K562 (cell line): ENCODE data around the gene CMTM1. TPM values are rescaled to one million over a fixed set of nuclear protein-coding genes. Genes with fewer than 3 reads are reported as not detected.

Experiments
- ATAC-seq: fragments of 200-7000 bp; cut with Tn5 transposase; 3 replicates; pipeline ENCODE4 v1.9.1; 2020; ENCODE audit warnings: moderate library complexity
- BruUV-seq: library from RNA; stranded (reverse); fragments of 400-500 nt; replicated peaks from 2 replicates; lab custom pipeline; 2021; lab: Mats Ljungman, UMichigan
- CTCF ChIA-PET: fragments of 300-600 bp; formaldehyde crosslinking; extraction: SDS; loops from one replicate; lab custom pipeline; 2021; ENCODE audit warnings: low intra/inter-chr PET ratio; lab: Yijun Ruan, JAX
- POLR2A ChIA-PET: fragments of 300-600, 350-650 bp; sonication (Branson Sonifier 250); formaldehyde crosslinking; extraction: SDS; loops from one replicate; lab custom pipeline; 2021; ENCODE audit warnings: antibody characterized with exemption, inconsistent platforms; lab: Yijun Ruan, JAX
- DNase-seq, 4 experiments: peaks; one replicate each; pipeline versions ENCODE4 v3.0.0 to v3.0.0-alpha.2; 2011 to 2018; ENCODE audit warnings: low spot score in 3 of 4, mixed read lengths in 3 of 4; ENCODE audit errors: extremely low read depth in 1 of 4
- FAIRE-seq: peaks from 2 replicates; lab custom pipeline; 2011; peaks lifted over from hg19 to GRCh38; lab: Jason Lieb, UNC
- H2AFZ ChIP-seq: 2 replicates; pipeline ENCODE4 v1.6.0; 2011; ENCODE audit warnings: low read depth, low read length, control low read depth, inconsistent platforms
- H3K27ac ChIP-seq: fragments of 200-600 bp; 3 replicates; pipeline ENCODE4 v1.8.0; 2011; ENCODE audit warnings: low read depth, mild to moderate bottlenecking, control low read depth, inconsistent platforms, low read length, moderate library complexity, mixed read lengths; ENCODE audit errors: extremely low read depth
- H3K27me3 ChIP-seq, 2 experiments: fragments of 300-600 bp in 1 of 2; 2 replicates in 1 of 2; 3 replicates in 1 of 2; pipeline versions ENCODE4 v1.6.0 to v1.8.0; 2011; ENCODE audit warnings: inconsistent platforms in 2 of 2, low read length in 2 of 2, mild to moderate bottlenecking in 1 of 2, mixed read lengths in 1 of 2, moderate library complexity in 1 of 2; ENCODE audit not compliant: control insufficient read depth in 2 of 2, insufficient read depth in 2 of 2
- H3K36me3 ChIP-seq: fragments of 300-600 bp; 3 replicates; pipeline ENCODE4 v1.8.0; 2011; ENCODE audit warnings: mild to moderate bottlenecking, low read length, inconsistent platforms; ENCODE audit not compliant: control insufficient read depth, insufficient read depth
- H3K4me1 ChIP-seq, 2 experiments: fragments of 200-600 bp in 1 of 2; replicated peaks in 1 of 2; 2 replicates in 1 of 2; 3 replicates in 1 of 2; pipeline versions ENCODE4 v1.5.1 to v1.8.0; 2011; ENCODE audit warnings: inconsistent platforms in 2 of 2, low read length in 2 of 2, mild to moderate bottlenecking in 1 of 2, mixed read lengths in 1 of 2, moderate library complexity in 1 of 2; ENCODE audit not compliant: control insufficient read depth in 2 of 2, insufficient read depth in 2 of 2
- H3K4me2 ChIP-seq: 2 replicates; pipeline ENCODE4 v1.6.1; 2011; ENCODE audit warnings: low read length, control low read depth, inconsistent platforms, mixed read lengths; ENCODE audit not compliant: insufficient read depth
- H3K4me3 ChIP-seq: fragments of 200-600 bp; sonication (generic), shearing (Covaris generic); 2 replicates; pipeline ENCODE4 v1.5.1; 2016; ENCODE audit warnings: control low read depth, inconsistent platforms
- H3K79me2 ChIP-seq: fragments of 200-600 bp; 3 replicates; pipeline ENCODE4 v1.8.0; 2011; ENCODE audit warnings: low read length, inconsistent platforms; ENCODE audit not compliant: control insufficient read depth, insufficient read depth
- H3K9ac ChIP-seq, 2 experiments: 2 replicates each; pipeline versions ENCODE4 v1.6.0 to v1.6.1; 2011; ENCODE audit warnings: low read depth in 2 of 2, low read length in 2 of 2, control low read depth in 1 of 2, inconsistent platforms in 1 of 2, mild to moderate bottlenecking in 1 of 2, mixed read lengths in 1 of 2; ENCODE audit not compliant: insufficient read depth in 1 of 2
- H3K9me1 ChIP-seq: one replicate; pipeline ENCODE4 v1.6.0; 2011; ENCODE audit warnings: inconsistent platforms, mild to moderate bottlenecking, low read length, moderate library complexity; ENCODE audit not compliant: control insufficient read depth, insufficient read depth
- H3K9me3 ChIP-seq: replicated peaks from 2 replicates; pipeline ENCODE4 v1.5.1; 2011; ENCODE audit warnings: low read depth, low read length, inconsistent platforms; ENCODE audit not compliant: control insufficient read depth, insufficient read depth
- H4K20me1 ChIP-seq: replicated peaks from 2 replicates; pipeline ENCODE4 v1.6.1; 2011; ENCODE audit warnings: low read length, inconsistent platforms, mixed read lengths; ENCODE audit not compliant: control insufficient read depth, insufficient read depth
- BDP1 ChIP-seq: IDR thresholded peaks from 3 replicates; pipeline ENCODE4 v1.6.1; 2011; ENCODE audit not compliant: insufficient read length, insufficient read depth
- DACH1 ChIP-seq: fragments of 450-650 bp; IDR thresholded peaks from 2 replicates; pipeline ENCODE4 v1.6.1; 2018; ENCODE audit not compliant: partially characterized antibody
- ELF2 ChIP-seq: fragments of 250-450 bp; sonication (Bioruptor Pico); IDR thresholded peaks from 2 replicates; pipeline ENCODE4 v1.5.0; 2021; ENCODE audit warnings: mild to moderate bottlenecking
- ETV6 ChIP-seq, 3 experiments: fragments of 150-350 bp in 1 of 3; sonication (generic) in 1 of 3; formaldehyde crosslinking in 1 of 3; IDR thresholded peaks; 2 replicates each; pipeline versions ENCODE4 v1.6.1 to v1.8.0; 2014 to 2022; ENCODE audit warnings: borderline replicate concordance in 2 of 3, low read depth in 2 of 3, antibody characterized with exemption in 1 of 3, low read length in 1 of 3, mild to moderate bottlenecking in 1 of 3, missing genetic modification reagents in 1 of 3
- EZH2 ChIP-seq: IDR thresholded peaks from 2 replicates; pipeline ENCODE4 v1.6.1; 2012; ENCODE audit warnings: low read depth, mild to moderate bottlenecking, inconsistent platforms, low read length, borderline replicate concordance
- ILF3 ChIP-seq: fragments of 450-650 bp; IDR thresholded peaks from 2 replicates; pipeline ENCODE4 v1.6.1; 2018; ENCODE audit warnings: antibody characterized with exemption, mild to moderate bottlenecking, moderate library complexity, borderline replicate concordance
- MBD2 ChIP-seq: sonication (generic); IDR thresholded peaks from 2 replicates; pipeline ENCODE4 v1.6.1; 2016; ENCODE audit warnings: low read depth, borderline replicate concordance
- MED1 ChIP-seq: sonication (generic); formaldehyde crosslinking; IDR thresholded peaks from 2 replicates; pipeline ENCODE4 v1.8.1; 2023; ENCODE audit warnings: missing genetic modification reagents, borderline replicate concordance
- PCBP2 ChIP-seq: fragments of 200-400 bp; formaldehyde crosslinking; IDR thresholded peaks from 2 replicates; pipeline ENCODE4 v1.6.1; 2018; ENCODE audit warnings: low read length, low read depth, mild to moderate bottlenecking, moderate library complexity; ENCODE audit not compliant: poor library complexity, severe bottlenecking
- SIN3B ChIP-seq: fragments of 450-650 bp; IDR thresholded peaks from 2 replicates; pipeline ENCODE4 v1.6.1; 2017; ENCODE audit warnings: low read depth, mild to moderate bottlenecking, moderate library complexity
- SNRNP70 ChIP-seq: fragments of 200-400 bp; formaldehyde crosslinking; optimal IDR thresholded peaks from 2 replicates; pipeline ENCODE3; 2017; ENCODE audit warnings: low read depth, low read length
- ZNF316 ChIP-seq: fragments of 450-650 bp; IDR thresholded peaks from 2 replicates; pipeline ENCODE4 v1.6.1; 2016
- ZNF785 ChIP-seq: fragments of 250-450 bp; sonication (Bioruptor Pico); IDR thresholded peaks from 2 replicates; pipeline ENCODE4 v1.4.0; 2020; ENCODE audit warnings: mild to moderate bottlenecking
- WGBS: fragments of 100-300 bp; shearing (Covaris generic); methylation state at CpG from one replicate; pipeline ENCODE4 v1.1.6; 2016; ENCODE audit warnings: low coverage, mixed read lengths; ENCODE audit not compliant: insufficient coverage; ENCODE audit errors: missing lambda C conversion rate; 5-methylcytosine and 5-hydroxymethylcytosine counted together
- in situ Hi-C: fragments of 300-500 bp; cut with MboI; formaldehyde crosslinking; loops from 4 replicates; pipeline ENCODE4 v1.15.0; 2018; ENCODE audit warnings: inconsistent platforms, mixed read lengths
- intact Hi-C: fragments of 100-400 bp; cut with micrococcal nuclease; formaldehyde crosslinking; loops from 2 replicates; pipeline ENCODE4 v1.14.2; 2022
- polyA plus RNA-seq, 8 experiments: library from polyadenylated mRNA; depleted of rRNA in 4 of 8; stranded (reverse) in 5 of 8; unstranded in 3 of 8; fragments of >200 nt; fragmentation: Nextera tagmentation in 2 of 8; fragmentation: Illumina TruSeq in 1 of 8; extraction: Ambion mirVana in 2 of 8; extraction: Trizol in 1 of 8; gene quantifications; 2 replicates each; pipeline versions ENCODE4 v1.2.1 to v1.2.3, GENCODE V29; 2011 to 2014; ENCODE audit warnings: inconsistent platforms in 1 of 8, missing spikeins in 1 of 8
- total RNA-seq, 7 experiments: library from RNA; depleted of rRNA in 6 of 7; stranded (reverse); fragments of >200 nt in 6 of 7; fragmentation: Illumina TruSeq in 2 of 7; extraction: Trizol in 2 of 7; gene quantifications; 2 replicates each; pipeline versions ENCODE4 v1.2.1 to v1.2.3, GENCODE V29; 2011 to 2021; ENCODE audit warnings: low replicate concordance in 1 of 7
- TF ChIP-seq, protein P1 (sequence below): fragments of 250-450 bp; sonication (Bioruptor Pico); IDR thresholded peaks from 2 replicates; pipeline ENCODE4 v1.4.0; 2020

Gene CMTM1
- total and polyA plus RNA-seq, 9 of the 15 experiments (the other 6 are each of a cell fraction or from before 2014, with no cell fraction given): 0.25 to 2.6 (median 1.1) TPM; not detected in 2

- H3K36me3 ChIP-seq: peaks cover 83% of the 10 kb centered on the region
- no peak overlapping the region for H3K4me2 ChIP-seq
- intact Hi-C loops (no loop called here), in situ Hi-C loops (no loop called here)
- no TSS peak for BruUV-seq
- FAIRE-seq (no peak), ATAC-seq (no peak), DNase-seq (no peak)
- ChIA-PET POLR2A (interaction anchor here (2.1 kb wide), 1 partner anchor 10 kb away, joined by 11 read pairs; no protein-coding TSS in a partner anchor), CTCF (interaction anchor here (0.7 kb wide), 1 partner anchor 27 kb away, joined by 3 read pairs; no protein-coding TSS in a partner anchor)
- peaks cover 3 to 8% of the 10 kb centered on the region in 2 experiments; a peak in 3 of 5 replicates for H3K4me1 ChIP-seq
- no peak overlapping the region for H3K27ac ChIP-seq
- H3K27me3 ChIP-seq: no peaks in the 10 kb centered on the region
- no peaks in the 10 kb centered on the region for H3K9me3 ChIP-seq
- H3K4me3 ChIP-seq: no peak overlapping the region
- WGBS: 95% methylated on average over 1 of the region's 1 CpG
- H3K79me2 ChIP-seq: no peaks in the 10 kb centered on the region
- TF ChIP-seq EZH2 (no peak), ILF3 (no peak), DACH1 (no peak), SIN3B (no peak), BDP1 (no peak), PCBP2 (no peak), ZNF785 (CRISPR knock-in tag) (no peak), SNRNP70 (no peak), ETV6 (IDR thresholded peaks at IDR 0.05; ENCODE audit: borderline replicate concordance in 1 of 2, low read depth in 2 of 2, low read length in 1 of 2) (no peak), ETV6 (CRISPR knock-in tag; IDR thresholded peaks at IDR 0.05; ENCODE audit: borderline replicate concordance) (no peak), ELF2 (CRISPR knock-in tag) (no peak), MBD2 (no peak), MED1 (CRISPR knock-in tag) (no peak), ZNF316 (no peak)
- TF ChIP-seq, protein P1, sequence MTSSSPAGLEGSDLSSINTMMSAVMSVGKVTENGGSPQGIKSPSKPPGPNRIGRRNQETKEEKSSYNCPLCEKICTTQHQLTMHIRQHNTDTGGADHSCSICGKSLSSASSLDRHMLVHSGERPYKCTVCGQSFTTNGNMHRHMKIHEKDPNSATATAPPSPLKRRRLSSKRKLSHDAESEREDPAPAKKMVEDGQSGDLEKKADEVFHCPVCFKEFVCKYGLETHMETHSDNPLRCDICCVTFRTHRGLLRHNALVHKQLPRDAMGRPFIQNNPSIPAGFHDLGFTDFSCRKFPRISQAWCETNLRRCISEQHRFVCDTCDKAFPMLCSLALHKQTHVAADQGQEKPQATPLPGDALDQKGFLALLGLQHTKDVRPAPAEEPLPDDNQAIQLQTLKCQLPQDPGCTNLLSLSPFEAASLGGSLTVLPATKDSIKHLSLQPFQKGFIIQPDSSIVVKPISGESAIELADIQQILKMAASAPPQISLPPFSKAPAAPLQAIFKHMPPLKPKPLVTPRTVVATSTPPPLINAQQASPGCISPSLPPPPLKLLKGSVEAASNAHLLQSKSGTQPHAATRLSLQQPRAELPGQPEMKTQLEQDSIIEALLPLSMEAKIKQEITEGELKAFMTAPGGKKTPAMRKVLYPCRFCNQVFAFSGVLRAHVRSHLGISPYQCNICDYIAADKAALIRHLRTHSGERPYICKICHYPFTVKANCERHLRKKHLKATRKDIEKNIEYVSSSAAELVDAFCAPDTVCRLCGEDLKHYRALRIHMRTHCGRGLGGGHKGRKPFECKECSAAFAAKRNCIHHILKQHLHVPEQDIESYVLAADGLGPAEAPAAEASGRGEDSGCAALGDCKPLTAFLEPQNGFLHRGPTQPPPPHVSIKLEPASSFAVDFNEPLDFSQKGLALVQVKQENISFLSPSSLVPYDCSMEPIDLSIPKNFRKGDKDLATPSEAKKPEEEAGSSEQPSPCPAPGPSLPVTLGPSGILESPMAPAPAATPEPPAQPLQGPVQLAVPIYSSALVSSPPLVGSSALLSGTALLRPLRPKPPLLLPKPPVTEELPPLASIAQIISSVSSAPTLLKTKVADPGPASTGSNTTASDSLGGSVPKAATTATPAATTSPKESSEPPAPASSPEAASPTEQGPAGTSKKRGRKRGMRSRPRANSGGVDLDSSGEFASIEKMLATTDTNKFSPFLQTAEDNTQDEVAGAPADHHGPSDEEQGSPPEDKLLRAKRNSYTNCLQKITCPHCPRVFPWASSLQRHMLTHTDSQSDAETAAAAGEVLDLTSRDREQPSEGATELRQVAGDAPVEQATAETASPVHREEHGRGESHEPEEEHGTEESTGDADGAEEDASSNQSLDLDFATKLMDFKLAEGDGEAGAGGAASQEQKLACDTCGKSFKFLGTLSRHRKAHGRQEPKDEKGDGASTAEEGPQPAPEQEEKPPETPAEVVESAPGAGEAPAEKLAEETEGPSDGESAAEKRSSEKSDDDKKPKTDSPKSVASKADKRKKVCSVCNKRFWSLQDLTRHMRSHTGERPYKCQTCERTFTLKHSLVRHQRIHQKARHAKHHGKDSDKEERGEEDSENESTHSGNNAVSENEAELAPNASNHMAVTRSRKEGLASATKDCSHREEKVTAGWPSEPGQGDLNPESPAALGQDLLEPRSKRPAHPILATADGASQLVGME (CRISPR knock-in tag): no peak
- H3K9me1 ChIP-seq: no peaks in the 10 kb centered on the region
- no peak overlapping the region for H3K9ac ChIP-seq
- no peak overlapping the region for H2AFZ ChIP-seq
- H4K20me1 ChIP-seq: no peaks in the 10 kb centered on the region
Observed at GRCh38 chr16:66562409-66562808, 3.8 kb upstream of the CMTM1 start.
